Parathyroid adenoma (tissue), 2 donors: ENCODE results near the gene HEXB.

ENCODE experiments used
- H2AFZ ChIP-seq: fragments of 300-600 bp; sonication (generic); one replicate; pipeline ENCODE4 v1.7.0; 2017; ENCODE audit warnings: antibody characterized with exemption, mild to moderate bottlenecking
- H3K27ac ChIP-seq: fragments of 300-600 bp; sonication (generic); one replicate; pipeline ENCODE4 v1.7.0; 2017
- H3K27me3 ChIP-seq: fragments of 300-600 bp; sonication (generic); one replicate; pipeline ENCODE4 v1.7.0; 2017; ENCODE audit warnings: low read length; ENCODE audit not compliant: control insufficient read depth, insufficient read depth
- H3K36me3 ChIP-seq: fragments of 300-600 bp; sonication (generic); one replicate; pipeline ENCODE4 v1.7.0; 2017; ENCODE audit warnings: low read length; ENCODE audit not compliant: control insufficient read depth, insufficient read depth
- H3K4me1 ChIP-seq: fragments of 300-600 bp; sonication (generic); one replicate; pipeline ENCODE4 v1.7.0; 2017; ENCODE audit warnings: control low read depth
- H3K4me2 ChIP-seq: fragments of 300-600 bp; sonication (generic); one replicate; pipeline ENCODE4 v1.7.0; 2017; ENCODE audit warnings: low read length
- H3K4me3 ChIP-seq: fragments of 300-600 bp; sonication (generic); one replicate; pipeline ENCODE4 v1.7.0; 2017; ENCODE audit warnings: low read depth, low read length
- H3K79me2 ChIP-seq: fragments of 300-600 bp; sonication (generic); one replicate; pipeline ENCODE4 v1.7.0; 2017; ENCODE audit warnings: control low read depth
- H3K9ac ChIP-seq: fragments of 300-600 bp; sonication (generic); one replicate; pipeline ENCODE4 v1.7.0; 2017; ENCODE audit warnings: mild to moderate bottlenecking
- H3K9me3 ChIP-seq: fragments of 300-600 bp; sonication (generic); one replicate; pipeline ENCODE4 v1.7.0; 2017; ENCODE audit warnings: low read length; ENCODE audit not compliant: control insufficient read depth
- CTCF ChIP-seq: fragments of 300-600 bp; sonication (generic); IDR thresholded peaks from one replicate; pipeline ENCODE4 v1.7.0; 2017; ENCODE audit warnings: antibody characterized with exemption, mild to moderate bottlenecking
- donor health status: primary hyperparathyroidism.

Gene HEXB

GRCh38 chr5:74641735-74642542 lies 43.1 kb upstream of the HEXB start:
- H3K27ac ChIP-seq = peak overlapping the region; percentile 94
- H3K4me2 ChIP-seq = peak overlapping the region; percentile 94
- H3K27me3 ChIP-seq = no peaks in the 10 kb centered on the region
- H3K36me3 ChIP-seq = peaks cover 10% of the 10 kb centered on the region
- peaks cover 19% of the 10 kb centered on the region for H3K79me2 ChIP-seq
- peak overlapping the region; percentile 80 for H2AFZ ChIP-seq
- TF ChIP-seq CTCF = peak; percentile 75
- H3K9ac ChIP-seq = no peak overlapping the region
- H3K4me3 ChIP-seq = peak overlapping the region; percentile 97
- peaks cover 23% of the 10 kb centered on the region for H3K4me1 ChIP-seq
- H3K9me3 ChIP-seq = no peaks in the 10 kb centered on the region

GRCh38 chr5:74642543-74642863 lies 42.5 kb upstream of the HEXB start:
- H2AFZ ChIP-seq = peak overlapping the region; percentile 80
- H3K9me3 ChIP-seq = no peaks in the 10 kb centered on the region
- H3K36me3 ChIP-seq = peaks cover 10% of the 10 kb centered on the region
- no peak for TF ChIP-seq CTCF
- peak overlapping the region; percentile 94 for H3K4me2 ChIP-seq
- H3K4me3 ChIP-seq = peak overlapping the region; percentile 97
- H3K79me2 ChIP-seq = peaks cover 14% of the 10 kb centered on the region
- peak overlapping the region; percentile 94 for H3K27ac ChIP-seq
- no peak overlapping the region for H3K9ac ChIP-seq
- H3K27me3 ChIP-seq = no peaks in the 10 kb centered on the region
- H3K4me1 ChIP-seq = peaks cover 23% of the 10 kb centered on the region

GRCh38 chr5:74643111-74643562 lies 41.9 kb upstream of the HEXB start:
- peak overlapping the region; percentile 28 for H3K4me2 ChIP-seq
- H2AFZ ChIP-seq = peak overlapping the region; percentile 80
- H3K4me3 ChIP-seq = peak overlapping the region; percentile 18
- no peak for TF ChIP-seq CTCF
- H3K79me2 ChIP-seq = peaks cover 9% of the 10 kb centered on the region
- H3K9me3 ChIP-seq = no peaks in the 10 kb centered on the region
- peaks cover 22% of the 10 kb centered on the region for H3K4me1 ChIP-seq
- no peaks in the 10 kb centered on the region for H3K27me3 ChIP-seq
- peak overlapping the region; percentile 94 for H3K27ac ChIP-seq
- H3K36me3 ChIP-seq = peaks cover 10% of the 10 kb centered on the region
- no peak overlapping the region for H3K9ac ChIP-seq

GRCh38 chr5:74647096-74647495 lies 37.9 kb upstream of the HEXB start:
- Histone ChIP-seq H3K27ac (no peak overlapping the region), H3K79me2 (no peaks in the 10 kb centered on the region), H3K9me3 (no peaks in the 10 kb centered on the region), H3K4me1 (peaks cover 23% of the 10 kb centered on the region), H3K9ac (no peak overlapping the region), H3K36me3 (no peaks in the 10 kb centered on the region), H3K4me2 (no peak overlapping the region), H2AFZ (no peak overlapping the region), H3K27me3 (no peaks in the 10 kb centered on the region), H3K4me3 (no peak overlapping the region)
- TF ChIP-seq CTCF = no peak

GRCh38 chr5:74648835-74649293 lies 36.2 kb upstream of the HEXB start:
- Histone ChIP-seq H3K27me3 (no peaks in the 10 kb centered on the region), H3K36me3 (no peaks in the 10 kb centered on the region), H3K9ac (no peak overlapping the region), H3K4me2 (peak overlapping the region; percentile 39), H3K27ac (no peak overlapping the region), H3K79me2 (no peaks in the 10 kb centered on the region), H2AFZ (peak overlapping the region; percentile 76), H3K4me1 (peaks cover 7% of the 10 kb centered on the region), H3K4me3 (peak overlapping the region; percentile 32), H3K9me3 (no peaks in the 10 kb centered on the region)
- TF ChIP-seq CTCF = peak; percentile 86
